Lower leg skin (tissue), 4 donors: ENCODE measurements around the gene AP3B1. TPM values are rescaled to one million over a fixed set of nuclear protein-coding genes. Genes with fewer than 3 reads are reported as not detected.

Experiments
- DNase-seq, 2 donors: peaks; one replicate each; pipeline ENCODE4 v3.0.0-alpha.2; 2019; ENCODE audit warnings: low spot score in 2 of 2
- H3K4me3 ChIP-seq: fragments of 200-600 bp; sonication (generic); 2 replicates; pipeline ENCODE4 v1.5.1; 2017; ENCODE audit warnings: mild to moderate bottlenecking, low read depth; ENCODE audit not compliant: poor library complexity, severe bottlenecking
- CTCF ChIP-seq, 3 donors: fragments of 450-650 bp; IDR thresholded peaks; one replicate each; pipeline ENCODE4 v1.5.1; 2016; ENCODE audit warnings: antibody characterized with exemption in 3 of 3, mild to moderate bottlenecking in 3 of 3, moderate library complexity in 2 of 3
- POLR2A ChIP-seq, 2 donors: fragments of 450-650 bp; IDR thresholded peaks; one replicate each; pipeline ENCODE4 v1.6.1; 2016 to 2017; ENCODE audit warnings: antibody characterized with exemption in 2 of 2, mild to moderate bottlenecking in 1 of 2, moderate library complexity in 1 of 2
- WGBS, 2 donors: methylation state at CpG; one replicate each; pipeline ENCODE4 v1.1.5; 2018; 5-methylcytosine and 5-hydroxymethylcytosine counted together
- intact Hi-C: fragments of 100-400 bp; cut with DNase I; formaldehyde crosslinking; loops from one replicate; pipeline ENCODE4 v1.15.0; 2023; ENCODE audit warnings: low total_unique reads
- total RNA-seq, 4 donors: library from RNA; depleted of rRNA; stranded (reverse); fragments of >200 nt; gene quantifications; one replicate each; pipeline ENCODE4 v1.1.0, GENCODE V29; 2016

Gene AP3B1
- total RNA-seq, 4 donors from 2014 or later: 23.5 to 37.7 (median 33.3) TPM

- intact Hi-C loops: no loop called here
- 83 to 88% methylated on average over 7 to 9 of the region's 12 CpGs for whole genome bisulfite sequencing, 2 donors
- TF ChIP-seq CTCF (IDR thresholded peaks at IDR 0.05) (no peak), POLR2A (IDR thresholded peaks at IDR 0.05) (no peak)
- H3K4me3 ChIP-seq: no peak overlapping the region
- no peak for DNase-seq
Measured at GRCh38 chr5:78064941-78065472, 229.5 kb downstream of the AP3B1 start.

- TF ChIP-seq CTCF (IDR thresholded peaks at IDR 0.05) (no peak), POLR2A (IDR thresholded peaks at IDR 0.05) (no peak)
- no peak overlapping the region for H3K4me3 ChIP-seq
- 97 to 100% methylated on average over 2 of the region's 2 CpGs for WGBS, 2 donors
- intact Hi-C loops: no loop called here
- no peak for DNase-seq
Measured at GRCh38 chr5:78063495-78063894, 231.0 kb downstream of the AP3B1 start.

- intact Hi-C loops: no loop called here
- DNase-seq: no peak
- TF ChIP-seq CTCF (IDR thresholded peaks at IDR 0.05) (no peak), POLR2A (IDR thresholded peaks at IDR 0.05) (no peak)
- H3K4me3 ChIP-seq: no peak overlapping the region
- 91 to 95% methylated on average over 4 of the region's 4 CpGs for WGBS, 2 donors
Measured at GRCh38 chr5:78062645-78063044, 231.9 kb downstream of the AP3B1 start.

GRCh38 chr5:78060421-78060820 is 234.1 kb downstream of the AP3B1 start:
- H3K4me3 ChIP-seq: no peak overlapping the region
- 85 to 86% methylated on average over 3 of the region's 3 CpGs for whole genome bisulfite sequencing, 2 donors
- intact Hi-C loops: no loop called here
- DNase-seq: no peak
- TF ChIP-seq POLR2A (IDR thresholded peaks at IDR 0.05): no peak
- TF ChIP-seq CTCF (IDR thresholded peaks at IDR 0.05): no peak

GRCh38 chr5:78058625-78059024 is 235.9 kb downstream of the AP3B1 start:
- intact Hi-C loops: no loop called here
- H3K4me3 ChIP-seq: no peak overlapping the region
- WGBS, 2 donors: 92 to 97% methylated on average over 2 of the region's 2 CpGs
- TF ChIP-seq CTCF (IDR thresholded peaks at IDR 0.05): no peak
- TF ChIP-seq POLR2A (IDR thresholded peaks at IDR 0.05): no peak
- no peak for DNase-seq

- TF ChIP-seq POLR2A (IDR thresholded peaks at IDR 0.05) (no peak), CTCF (IDR thresholded peaks at IDR 0.05) (no peak)
- H3K4me3 ChIP-seq: no peak overlapping the region
- DNase-seq: no peak
- intact Hi-C loops: no loop called here
- 85 to 93% methylated on average over 9 of the region's 9 CpGs for WGBS, 2 donors
Measured at GRCh38 chr5:78056901-78057514, 237.5 kb downstream of the AP3B1 start.
